MM.1S (cell line): ENCODE measurements around the gene ORAI1.

Source experiments
- EZH2 ChIP-seq: fragments of 300-600 bp; sonication (generic); optimal IDR thresholded peaks from 2 replicates; pipeline ENCODE3; 2017; ENCODE audit warnings: low read depth, mild to moderate bottlenecking, antibody characterized with exemption, low read length, mixed read lengths
- TF ChIP-seq, protein P1 (sequence below): fragments of 300-600 bp; sonication (generic); IDR thresholded peaks from 2 replicates; pipeline ENCODE4 v1.5.1; 2016; ENCODE audit warnings: antibody characterized with exemption, low read length, mixed read lengths

DNA sequence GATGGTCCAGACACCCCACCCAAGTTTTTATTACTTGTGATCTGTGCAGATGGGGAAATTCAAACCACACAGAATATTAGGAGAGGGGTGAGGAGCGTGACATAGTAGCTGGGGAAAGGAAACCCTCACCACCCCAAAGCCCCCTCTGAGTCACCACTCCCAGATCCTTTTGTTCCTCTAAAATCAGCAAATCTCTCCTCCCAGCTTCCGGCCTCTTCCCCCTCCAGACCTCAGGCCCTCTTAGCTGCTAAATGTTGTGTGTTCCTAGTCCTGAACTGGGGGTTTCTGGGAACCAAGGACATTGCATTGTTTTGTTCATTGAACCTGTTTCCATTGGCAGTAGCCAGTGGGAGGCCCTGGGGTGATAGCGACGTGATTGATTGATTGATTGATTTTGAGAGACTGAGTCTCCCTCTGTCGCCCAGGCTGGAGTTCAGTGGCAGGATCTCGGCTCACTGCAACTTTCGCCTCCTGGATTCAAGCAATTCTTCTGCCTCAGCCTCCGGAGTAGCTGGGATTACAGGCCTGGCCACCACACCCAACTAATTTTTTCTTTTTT is 5.9 kb upstream of the ORAI1 start:
- TF ChIP-seq, protein P1, sequence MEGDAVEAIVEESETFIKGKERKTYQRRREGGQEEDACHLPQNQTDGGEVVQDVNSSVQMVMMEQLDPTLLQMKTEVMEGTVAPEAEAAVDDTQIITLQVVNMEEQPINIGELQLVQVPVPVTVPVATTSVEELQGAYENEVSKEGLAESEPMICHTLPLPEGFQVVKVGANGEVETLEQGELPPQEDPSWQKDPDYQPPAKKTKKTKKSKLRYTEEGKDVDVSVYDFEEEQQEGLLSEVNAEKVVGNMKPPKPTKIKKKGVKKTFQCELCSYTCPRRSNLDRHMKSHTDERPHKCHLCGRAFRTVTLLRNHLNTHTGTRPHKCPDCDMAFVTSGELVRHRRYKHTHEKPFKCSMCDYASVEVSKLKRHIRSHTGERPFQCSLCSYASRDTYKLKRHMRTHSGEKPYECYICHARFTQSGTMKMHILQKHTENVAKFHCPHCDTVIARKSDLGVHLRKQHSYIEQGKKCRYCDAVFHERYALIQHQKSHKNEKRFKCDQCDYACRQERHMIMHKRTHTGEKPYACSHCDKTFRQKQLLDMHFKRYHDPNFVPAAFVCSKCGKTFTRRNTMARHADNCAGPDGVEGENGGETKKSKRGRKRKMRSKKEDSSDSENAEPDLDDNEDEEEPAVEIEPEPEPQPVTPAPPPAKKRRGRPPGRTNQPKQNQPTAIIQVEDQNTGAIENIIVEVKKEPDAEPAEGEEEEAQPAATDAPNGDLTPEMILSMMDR: no peak
- TF ChIP-seq EZH2: no peak
